Liver (tissue), 6 donors: ENCODE data around the gene RPL29. TPM values are rescaled to one million over a fixed set of nuclear protein-coding genes. Genes with fewer than 3 reads are reported as not detected.

Experiments
- REST ChIP-seq: IDR thresholded peaks from 2 replicates; pipeline ENCODE4 v1.6.1; 2016; ENCODE audit warnings: antibody characterized with exemption, mild to moderate bottlenecking
- polyA plus RNA-seq, 2 donors: library from polyadenylated mRNA; stranded (reverse) in 1 of 2; unstranded in 1 of 2; fragments of 200-250 nt in 1 of 2; fragments of >200 nt in 1 of 2; fragmentation: Nextera tagmentation in 1 of 2; extraction: Ambion mirVana in 1 of 2; gene quantifications; one replicate each; pipeline versions ENCODE4 v1.2.1 to v1.2.3, GENCODE V29; 2013 to 2015
- small RNA-seq: library from RNA; depleted of rRNA; stranded (forward); fragments of <200 nt; gene quantifications from one replicate; pipeline ENCODE3, GENCODE V24; 2014
- total RNA-seq, 2 donors: library from RNA; depleted of rRNA; stranded (reverse); fragments of >200 nt; gene quantifications; one replicate each; pipeline ENCODE4 v1.2.3, GENCODE V29; 2014
- TF ChIP-seq, protein P1 (sequence below): IDR thresholded peaks from 2 replicates; pipeline ENCODE4 v1.6.1; 2016; ENCODE audit warnings: antibody characterized with exemption
- donor health status: healthy.
- donor health status: healthy.
- donor health status: healthy.

RPL29 gene
- total and polyA plus RNA-seq, 4 donors = 292 to 789 (median 388) TPM

DNA sequence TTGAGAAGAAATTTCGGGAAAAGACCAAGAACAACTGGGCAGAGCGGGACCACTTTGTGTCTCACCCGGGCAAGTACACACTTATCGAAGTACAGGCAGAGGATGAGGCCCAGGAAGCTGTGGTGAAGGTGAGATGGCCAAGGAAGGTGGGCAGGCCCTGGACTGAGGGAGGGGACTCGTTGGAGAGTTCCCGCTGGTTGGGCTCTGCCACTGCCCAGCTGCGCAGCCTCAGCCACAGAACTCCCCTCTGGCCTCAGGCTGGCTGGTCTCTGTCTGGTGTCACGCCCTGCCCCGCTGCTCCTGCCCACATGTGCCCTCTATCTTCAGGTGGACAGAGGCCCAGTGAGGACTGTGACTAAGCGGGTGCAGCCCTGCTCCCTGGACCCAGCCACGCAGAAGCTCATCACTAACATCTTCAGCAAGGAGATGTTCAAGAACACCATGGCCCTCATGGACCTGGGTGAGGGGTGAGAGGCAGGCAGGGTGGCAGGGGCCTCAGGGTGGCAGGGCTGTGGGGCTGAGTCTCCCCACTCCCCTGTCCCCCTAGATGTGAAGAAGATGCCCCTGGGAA lies 51.2 kb downstream of the RPL29 start (continued):
- no peak for TF ChIP-seq REST
- TF ChIP-seq, protein P1, sequence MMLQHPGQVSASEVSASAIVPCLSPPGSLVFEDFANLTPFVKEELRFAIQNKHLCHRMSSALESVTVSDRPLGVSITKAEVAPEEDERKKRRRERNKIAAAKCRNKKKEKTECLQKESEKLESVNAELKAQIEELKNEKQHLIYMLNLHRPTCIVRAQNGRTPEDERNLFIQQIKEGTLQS = no peak

Small RNAs within 50 kb of the gene (small RNA-seq; reads per million reads assigned to genes)
- gene AC115284.1 = not detected

Other genes starting within 250 kb of the RPL29 start
- not detected for gene IQCF6, start 216.7 kb downstream of the RPL29 start, total RNA-seq
- not detected for gene IQCF6, start 216.7 kb downstream of the RPL29 start, polyA plus RNA-seq
- gene IQCF2, start 134.3 kb downstream of the RPL29 start, total RNA-seq = not detected
- not detected for gene IQCF2, start 134.3 kb downstream of the RPL29 start, polyA plus RNA-seq
- not detected for gene IQCF5, start 120.3 kb downstream of the RPL29 start, total RNA-seq
- not detected for gene IQCF5, start 120.3 kb downstream of the RPL29 start, polyA plus RNA-seq
- gene IQCF1, start 92.5 kb downstream of the RPL29 start, total RNA-seq = not detected
- not detected for gene IQCF1, start 92.5 kb downstream of the RPL29 start, polyA plus RNA-seq
- 1 to 10 TPM; 6.5 to 8.3 TPM for gene RRP9, start 54.0 kb downstream of the RPL29 start, total RNA-seq
- 10 to 100 TPM in 1 of 2 donors, 1 to 10 TPM in 1; 7.4 to 11.0 TPM for gene RRP9, start 54.0 kb downstream of the RPL29 start, polyA plus RNA-seq
- 10 to 100 TPM in 1 of 2 donors, 1 to 10 TPM in 1; 1.5 to 21.4 TPM for gene PARP3, start 53.5 kb downstream of the RPL29 start, total RNA-seq
- gene PARP3, start 53.5 kb downstream of the RPL29 start, polyA plus RNA-seq = 10 to 100 TPM in 1 of 2 donors, 1 to 10 TPM in 1; 9.3 to 16.1 TPM
- under 1 TPM in 1 of 2 donors, not detected in 1; 0.08 TPM for gene GPR62, start 40.5 kb downstream of the RPL29 start, total RNA-seq
- gene GPR62, start 40.5 kb downstream of the RPL29 start, polyA plus RNA-seq = under 1 TPM in 1 of 2 donors, not detected in 1; 0.07 TPM
- gene PCBP4, start 28.4 kb downstream of the RPL29 start, total RNA-seq = 1 to 10 TPM; 4.0 to 4.9 TPM
- gene PCBP4, start 28.4 kb downstream of the RPL29 start, polyA plus RNA-seq = 1 to 10 TPM; 2.7 to 7.9 TPM
- 10 to 100 TPM; 24.3 to 43.3 TPM for gene ABHD14B, start 21.8 kb downstream of the RPL29 start, total RNA-seq
- gene ABHD14B, start 21.8 kb downstream of the RPL29 start, polyA plus RNA-seq = 100 to 1,000 TPM in 1 of 2 donors, 10 to 100 TPM in 1; 90.6 to 127 TPM
- gene ABHD14A, start 20.8 kb downstream of the RPL29 start, total RNA-seq = 10 to 100 TPM in 1 of 2 donors, 1 to 10 TPM in 1; 8.2 to 10.5 TPM
- 10 to 100 TPM; 16.3 to 19.9 TPM for gene ABHD14A, start 20.8 kb downstream of the RPL29 start, polyA plus RNA-seq
- gene ACY1, start 12.4 kb downstream of the RPL29 start, total RNA-seq = 100 to 1,000 TPM in 1 of 2 donors, 10 to 100 TPM in 1; 69.5 to 241 TPM
- gene ACY1, start 12.4 kb downstream of the RPL29 start, polyA plus RNA-seq = 100 to 1,000 TPM; 234 to 274 TPM
- 1 to 10 TPM; 3.7 to 5.0 TPM for gene DUSP7, start 60.7 kb upstream of the RPL29 start, total RNA-seq
- gene DUSP7, start 60.7 kb upstream of the RPL29 start, polyA plus RNA-seq = 1 to 10 TPM; 1.5 to 3.7 TPM
- gene POC1A, start 158.5 kb upstream of the RPL29 start, total RNA-seq = 10 to 100 TPM in 1 of 2 donors, 1 to 10 TPM in 1; 2.8 to 12.7 TPM
- gene POC1A, start 158.5 kb upstream of the RPL29 start, polyA plus RNA-seq = 1 to 10 TPM; 1.4 to 6.8 TPM
- 100 to 1,000 TPM in 1 of 2 donors, 10 to 100 TPM in 1; 32.3 to 129 TPM for gene ALAS1, start 202.3 kb upstream of the RPL29 start, total RNA-seq
- gene ALAS1, start 202.3 kb upstream of the RPL29 start, polyA plus RNA-seq = 100 to 1,000 TPM; 145 to 421 TPM
- gene TLR9, start 229.8 kb upstream of the RPL29 start, total RNA-seq = not detected
- gene TLR9, start 229.8 kb upstream of the RPL29 start, polyA plus RNA-seq = under 1 TPM in 1 of 2 donors, not detected in 1; 0.02 TPM
- 10 to 100 TPM; 12.7 to 26.3 TPM for gene TWF2, start 243.3 kb upstream of the RPL29 start, total RNA-seq
- 10 to 100 TPM; 12.0 to 22.6 TPM for gene TWF2, start 243.3 kb upstream of the RPL29 start, polyA plus RNA-seq
- gene PPM1M, start 249.9 kb upstream of the RPL29 start, total RNA-seq = 1 to 10 TPM; 5.5 TPM
- gene PPM1M, start 249.9 kb upstream of the RPL29 start, polyA plus RNA-seq = 1 to 10 TPM; 2.8 to 3.8 TPM